ENCODE results near the gene NCF4. TPM values are rescaled to one million over a fixed set of nuclear protein-coding genes. Genes with fewer than 3 reads are reported as not detected.

The NCF4 gene
- total and polyA plus RNA-seq, 7 donors: 1.5 to 4.3 (median 2.6) TPM

GRCh38 chr22:36828815-36829214 lies 32.0 kb upstream of the NCF4 start:
- WGBS, 3 donors: 67 to 69% (median 68%) methylated on average over 3 of the region's 3 CpGs
- no peak for ATAC-seq
- Histone ChIP-seq H3K9me3 (no peaks in the 10 kb centered on the region), H3K27ac (no peak overlapping the region), H3K36me3 (ENCODE audit: insufficient read depth in 1 of 2, low read depth in 1 of 2) (no peaks in the 10 kb centered on the region), H3K4me1 (no peaks in the 10 kb centered on the region), H3K4me3 (no peak overlapping the region), H3K27me3 (ENCODE audit: insufficient read depth in 3 of 3, low read length in 2 of 3) (peaks cover 0 to 4% (median 0%) of the 10 kb centered on the region in 3 donors)
- DNase-seq: no peak
- TF ChIP-seq CTCF (IDR thresholded peaks at IDR 0.05): no peak
- intact Hi-C loops (cut with DNase I): no loop called here

GRCh38 chr22:36829370-36830002 lies 31.3 kb upstream of the NCF4 start:
- 60 to 80% (median 65%) methylated on average over 5 of the region's 5 CpGs for WGBS, 3 donors
- TF ChIP-seq CTCF (IDR thresholded peaks at IDR 0.05): no peak
- intact Hi-C loops (cut with DNase I): no loop called here

GRCh38 chr22:36830601-36831000 lies 30.2 kb upstream of the NCF4 start:
- Histone ChIP-seq H3K27me3 (ENCODE audit: insufficient read depth in 3 of 3, low read length in 2 of 3) (peaks cover 0 to 4% (median 0%) of the 10 kb centered on the region in 3 donors), H3K36me3 (ENCODE audit: insufficient read depth in 1 of 2, low read depth in 1 of 2) (no peaks in the 10 kb centered on the region), H3K4me3 (no peak overlapping the region), H3K4me1 (no peaks in the 10 kb centered on the region), H3K27ac (no peak overlapping the region), H3K9me3 (no peaks in the 10 kb centered on the region)
- DNase-seq: no peak
- ATAC-seq: no peak
- intact Hi-C loops (cut with DNase I): no loop called here
- 76 to 87% (median 77%) methylated on average over 2 of the region's 2 CpGs for WGBS, 3 donors
- no peak for TF ChIP-seq CTCF (IDR thresholded peaks at IDR 0.05)

More at GRCh38 chr22:36829370-36830002, 31.3 kb upstream of the NCF4 start:
- Histone ChIP-seq H3K9me3 (no peaks in the 10 kb centered on the region), H3K27me3 (ENCODE audit: insufficient read depth in 3 of 3, low read length in 2 of 3) (peaks cover 0 to 4% (median 0%) of the 10 kb centered on the region in 3 donors), H3K27ac (no peak overlapping the region), H3K4me1 (no peaks in the 10 kb centered on the region), H3K4me3 (no peak overlapping the region), H3K36me3 (ENCODE audit: insufficient read depth in 1 of 2, low read depth in 1 of 2) (no peaks in the 10 kb centered on the region)
- ATAC-seq: no peak
- DNase-seq: no peak

GRCh38 chr22:36831206-36831605 lies 29.6 kb upstream of the NCF4 start:
- Histone ChIP-seq H3K36me3 (ENCODE audit: insufficient read depth in 1 of 2, low read depth in 1 of 2) (no peaks in the 10 kb centered on the region), H3K9me3 (no peaks in the 10 kb centered on the region), H3K27ac (no peak overlapping the region), H3K4me1 (no peaks in the 10 kb centered on the region), H3K27me3 (ENCODE audit: insufficient read depth in 3 of 3, low read length in 2 of 3) (peaks cover 0 to 4% (median 0%) of the 10 kb centered on the region in 3 donors), H3K4me3 (no peak overlapping the region)
- ATAC-seq (no peak), DNase-seq (no peak)
- intact Hi-C loops (cut with DNase I): no loop called here
- no peak for TF ChIP-seq CTCF (IDR thresholded peaks at IDR 0.05)

DNA sequence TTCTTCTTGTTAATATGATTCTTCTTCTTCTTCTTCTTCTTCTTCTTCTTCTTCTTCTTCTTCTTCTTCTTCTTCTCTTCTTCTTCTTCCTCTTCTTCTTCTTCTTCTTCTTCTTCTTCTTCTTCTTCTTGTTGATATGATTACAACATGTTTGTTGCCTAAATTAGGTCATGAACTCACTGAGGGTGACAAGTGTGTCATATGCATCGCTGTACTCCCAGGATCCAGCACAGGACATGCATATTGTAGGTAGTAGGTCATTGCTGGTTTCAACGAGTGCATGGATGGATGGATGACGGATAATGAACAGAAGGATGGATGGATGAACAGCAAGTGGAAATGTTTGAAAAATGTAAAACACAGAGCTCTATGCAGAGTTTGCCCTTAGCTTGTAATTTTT lies 29.1 kb upstream of the NCF4 start:
- Histone ChIP-seq H3K36me3 (ENCODE audit: insufficient read depth in 1 of 2, low read depth in 1 of 2) (no peaks in the 10 kb centered on the region), H3K9me3 (no peaks in the 10 kb centered on the region), H3K4me1 (no peaks in the 10 kb centered on the region), H3K27me3 (ENCODE audit: insufficient read depth in 3 of 3, low read length in 2 of 3) (peaks cover 0 to 7% (median 0%) of the 10 kb centered on the region in 3 donors), H3K4me3 (no peak overlapping the region), H3K27ac (no peak overlapping the region)
- no peak for TF ChIP-seq CTCF (IDR thresholded peaks at IDR 0.05)
- 87 to 91% (median 87%) methylated on average over 3 of the region's 3 CpGs for WGBS, 3 donors
- intact Hi-C loops (cut with DNase I): no loop called here
- ATAC-seq (no peak), DNase-seq (no peak)
